DMS153 (cell line): ENCODE measurements around the gene ADARB2.

Experiments used
- DNase-seq: peaks from one replicate; lab custom pipeline; 2025; lab: John Stamatoyannopoulos, UW

Gene ADARB2

DNA sequence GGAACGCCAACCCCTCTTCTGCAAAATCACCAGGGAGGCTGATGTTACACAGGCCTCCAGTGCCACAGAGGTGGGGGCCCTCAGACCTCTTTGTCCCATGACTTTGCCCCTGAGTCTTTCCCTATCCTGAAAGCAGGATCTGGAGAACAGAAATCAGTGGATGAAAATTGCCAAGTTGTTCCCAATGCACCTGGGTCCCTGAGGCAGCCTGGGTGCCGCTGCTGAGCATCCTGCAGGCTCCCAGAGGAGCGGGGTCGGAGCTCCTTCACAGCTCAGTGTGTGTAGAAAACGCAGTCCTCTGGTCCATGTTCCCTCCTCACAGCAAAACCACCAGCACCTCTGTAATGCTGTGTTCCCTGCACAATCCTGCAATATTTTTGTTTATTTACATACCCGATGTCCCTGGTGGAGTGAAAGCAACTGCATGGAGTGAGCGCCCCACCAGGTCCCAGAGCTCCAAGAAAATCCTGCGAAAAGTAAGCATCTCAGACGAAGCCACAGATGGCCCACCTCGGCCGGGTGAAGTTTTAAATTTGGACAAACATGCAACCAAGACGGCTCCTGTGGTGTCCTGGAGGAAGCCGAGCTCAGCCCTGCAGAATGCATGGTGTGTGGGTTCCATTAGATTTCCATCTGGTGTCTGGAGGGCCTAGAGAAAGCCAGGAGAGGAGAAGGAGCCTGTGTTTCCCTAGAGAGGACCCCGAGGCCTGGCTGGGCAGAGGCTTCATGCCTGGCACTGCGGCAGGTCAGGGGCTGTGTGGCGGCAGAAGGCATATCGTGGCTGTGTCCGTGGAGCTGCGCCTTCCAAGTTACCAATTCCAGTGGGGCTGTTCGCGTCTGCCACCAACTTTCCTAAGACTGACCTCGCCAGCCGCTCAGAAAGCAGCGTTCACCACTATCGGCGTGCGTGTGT, 445.9 kb downstream of the ADARB2 start:
- DNase-seq = no peak

DNA sequence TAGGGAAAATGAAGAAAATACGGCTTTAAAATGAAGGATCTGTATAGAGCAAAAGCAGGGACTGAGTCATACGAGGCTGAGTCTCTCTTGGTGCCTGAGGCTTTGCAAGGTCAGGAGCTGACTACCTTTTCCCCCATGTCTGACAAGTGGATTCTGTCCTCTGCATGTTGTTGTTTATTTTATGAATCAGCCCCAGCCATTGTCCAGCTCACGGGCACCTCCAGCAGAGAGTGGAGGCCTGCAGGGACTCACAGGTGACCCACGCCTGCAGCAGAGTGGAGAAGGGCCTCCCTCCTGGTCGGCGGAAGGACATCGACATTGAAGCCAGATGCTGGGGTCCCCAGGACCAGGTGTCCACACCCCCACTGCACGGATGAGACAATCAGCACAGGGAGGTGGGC, 447.3 kb downstream of the ADARB2 start:
- no peak for DNase-seq

DNA sequence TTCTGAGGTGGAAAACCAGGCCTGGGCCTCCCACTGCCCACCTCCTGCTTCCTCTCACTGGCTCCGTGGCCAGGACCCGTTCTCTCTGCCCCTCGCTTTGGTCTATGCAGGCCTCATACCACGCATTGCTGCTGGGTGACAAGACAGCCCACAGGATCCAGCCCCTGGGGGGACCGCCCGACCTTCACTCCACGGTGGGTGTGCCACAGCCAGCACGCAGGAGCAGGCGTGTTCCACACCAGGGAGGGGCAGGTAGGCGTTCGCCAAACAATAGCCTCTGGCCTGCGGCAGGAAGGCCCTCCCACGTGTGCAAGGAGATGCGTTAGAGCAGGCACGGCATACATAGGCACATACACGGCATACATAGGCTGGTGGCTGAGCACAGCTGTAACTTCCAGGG, 447.7 kb downstream of the ADARB2 start:
- DNase-seq = no peak

DNA sequence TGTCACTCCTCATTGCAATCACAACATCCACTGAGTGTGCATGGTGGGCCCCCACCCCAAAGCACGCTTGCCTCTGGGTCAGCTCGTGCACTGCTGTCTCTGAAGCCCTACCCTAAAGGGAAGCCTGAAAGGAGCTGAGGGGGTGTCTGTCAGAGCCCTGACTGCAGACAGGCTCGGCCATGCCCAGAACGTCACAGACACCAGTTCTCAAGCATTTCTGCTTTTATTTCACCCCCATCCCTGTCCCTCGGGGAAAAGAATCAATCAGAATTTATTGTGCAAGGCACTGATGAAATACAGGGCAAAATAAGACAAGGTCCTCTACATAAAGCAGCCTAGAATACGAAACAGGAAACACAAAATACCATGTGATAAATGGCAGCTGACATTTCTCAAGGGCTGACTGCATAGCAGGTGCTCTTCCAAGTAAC, 449.3 kb downstream of the ADARB2 start:
- no peak for DNase-seq

DNA sequence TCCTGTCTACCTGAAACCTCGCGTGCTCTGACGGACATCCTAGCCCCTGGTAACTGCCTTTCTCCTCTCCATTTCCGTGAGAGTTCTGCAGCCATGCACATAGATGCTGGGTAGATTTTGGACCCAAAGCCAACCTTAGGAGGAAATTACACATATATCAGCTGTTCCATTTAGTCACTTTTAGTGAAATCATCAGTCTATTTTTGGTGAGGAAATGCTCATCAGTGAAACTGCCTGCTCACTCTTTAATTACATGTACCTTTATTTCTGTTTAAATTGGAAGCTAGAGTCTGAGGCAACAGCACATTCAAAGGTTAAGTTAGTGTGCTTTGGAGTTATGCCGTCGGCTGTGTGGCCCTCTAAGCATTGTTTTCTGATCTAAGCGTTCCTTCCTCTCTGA, 449.8 kb downstream of the ADARB2 start:
- no peak for DNase-seq

DNA sequence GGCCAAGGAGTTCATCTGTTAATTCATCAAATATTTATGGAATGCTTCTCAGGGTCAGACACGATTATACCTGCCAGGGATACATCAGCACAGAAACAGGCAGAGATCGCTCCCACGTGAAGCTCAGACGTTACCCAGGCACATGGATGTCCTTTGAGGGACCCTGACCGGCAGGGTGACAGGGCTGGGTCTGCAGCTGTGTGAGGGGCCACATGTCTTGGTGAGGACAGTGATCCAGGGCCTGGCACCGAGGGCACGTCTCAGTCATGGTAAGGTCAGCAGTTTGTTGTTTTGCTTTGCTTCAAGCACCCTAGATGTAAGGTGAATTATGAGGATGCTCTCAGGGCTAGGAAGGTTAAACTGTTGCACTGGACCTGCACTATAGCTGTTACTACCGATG, 453.2 kb downstream of the ADARB2 start:
- no peak for DNase-seq

DNA sequence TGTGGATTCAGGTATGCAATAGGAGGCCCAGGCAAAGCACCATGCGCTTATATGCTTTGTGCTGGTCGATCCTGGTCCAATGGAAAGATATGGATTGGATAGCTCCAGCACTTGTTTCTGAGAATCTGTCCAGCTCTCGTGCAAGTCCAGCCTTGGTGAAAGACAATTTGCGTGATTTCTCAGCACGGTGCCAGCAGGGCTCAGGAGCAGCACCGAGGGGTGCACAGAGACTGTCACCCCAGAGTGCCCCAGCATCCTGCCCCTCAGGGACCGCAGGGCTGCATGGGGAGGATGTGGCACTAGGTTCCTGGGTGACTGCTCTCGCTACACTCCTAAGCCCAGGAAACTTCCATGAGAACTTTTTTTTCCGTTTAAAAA, 455.9 kb downstream of the ADARB2 start:
- DNase-seq = no peak

DNA sequence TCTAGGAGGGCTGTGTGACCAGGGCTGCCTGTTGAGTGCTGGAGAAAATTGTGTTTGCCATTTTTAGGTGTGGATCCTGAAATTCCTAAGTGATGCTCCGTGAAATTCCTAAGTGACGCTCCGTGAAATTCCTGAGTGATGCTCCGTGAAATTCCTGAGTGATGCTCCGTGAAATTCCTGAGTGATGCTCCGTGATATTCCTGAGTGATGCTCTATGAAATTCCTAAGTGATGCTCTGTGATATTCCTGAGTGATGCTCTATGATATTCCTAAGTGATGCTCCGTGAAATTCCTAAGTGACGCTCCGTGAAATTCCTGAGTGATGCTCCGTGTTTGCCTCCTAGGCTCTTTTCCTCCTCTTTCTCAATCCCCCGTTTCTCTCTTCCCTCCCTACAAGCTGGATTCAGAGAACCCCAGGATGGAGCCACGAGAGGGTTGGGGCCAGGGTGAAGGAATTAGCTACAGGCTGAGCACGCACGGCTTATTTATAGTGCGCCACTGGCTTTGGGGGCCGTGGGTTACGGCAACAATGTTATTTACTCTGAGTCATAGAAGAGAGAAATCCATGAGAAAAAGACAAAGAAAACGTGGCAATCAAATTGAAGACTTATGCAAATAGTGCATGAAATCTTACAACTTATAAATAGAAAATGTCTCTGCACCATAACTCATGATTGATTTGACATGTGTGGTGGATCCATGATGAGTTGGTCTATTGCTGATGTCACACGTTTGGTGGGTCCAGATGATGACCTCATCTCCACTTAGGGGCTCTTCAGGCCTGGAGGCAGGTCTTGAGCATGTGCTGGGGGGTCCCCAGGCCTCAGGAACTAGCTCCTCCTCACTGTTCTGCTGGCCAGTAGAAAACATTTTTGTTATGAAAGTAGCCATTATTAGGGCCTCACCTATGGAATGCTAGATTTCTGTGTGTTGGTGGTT, 456.6 kb downstream of the ADARB2 start:
- DNase-seq = no peak

DNA sequence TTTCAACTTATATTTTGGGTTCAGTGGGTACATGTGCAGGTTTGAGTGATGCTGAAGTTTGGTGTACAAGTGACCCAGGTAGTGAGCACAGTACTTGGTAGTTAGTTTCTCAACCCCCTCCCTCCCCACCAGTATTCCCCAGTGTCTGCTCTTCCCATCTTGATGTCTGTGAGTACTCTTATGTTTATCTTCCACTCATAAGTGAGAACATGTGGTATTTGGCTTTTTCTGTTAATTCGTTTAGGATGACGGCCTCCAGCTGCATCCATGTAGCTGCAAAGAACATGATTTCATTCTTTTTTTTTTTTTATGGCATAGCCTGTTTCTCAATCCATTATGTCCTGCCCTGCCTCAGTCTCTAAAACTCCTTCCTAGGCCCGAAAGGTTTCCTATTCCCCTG, 459.0 kb downstream of the ADARB2 start:
- DNase-seq = no peak

DNA sequence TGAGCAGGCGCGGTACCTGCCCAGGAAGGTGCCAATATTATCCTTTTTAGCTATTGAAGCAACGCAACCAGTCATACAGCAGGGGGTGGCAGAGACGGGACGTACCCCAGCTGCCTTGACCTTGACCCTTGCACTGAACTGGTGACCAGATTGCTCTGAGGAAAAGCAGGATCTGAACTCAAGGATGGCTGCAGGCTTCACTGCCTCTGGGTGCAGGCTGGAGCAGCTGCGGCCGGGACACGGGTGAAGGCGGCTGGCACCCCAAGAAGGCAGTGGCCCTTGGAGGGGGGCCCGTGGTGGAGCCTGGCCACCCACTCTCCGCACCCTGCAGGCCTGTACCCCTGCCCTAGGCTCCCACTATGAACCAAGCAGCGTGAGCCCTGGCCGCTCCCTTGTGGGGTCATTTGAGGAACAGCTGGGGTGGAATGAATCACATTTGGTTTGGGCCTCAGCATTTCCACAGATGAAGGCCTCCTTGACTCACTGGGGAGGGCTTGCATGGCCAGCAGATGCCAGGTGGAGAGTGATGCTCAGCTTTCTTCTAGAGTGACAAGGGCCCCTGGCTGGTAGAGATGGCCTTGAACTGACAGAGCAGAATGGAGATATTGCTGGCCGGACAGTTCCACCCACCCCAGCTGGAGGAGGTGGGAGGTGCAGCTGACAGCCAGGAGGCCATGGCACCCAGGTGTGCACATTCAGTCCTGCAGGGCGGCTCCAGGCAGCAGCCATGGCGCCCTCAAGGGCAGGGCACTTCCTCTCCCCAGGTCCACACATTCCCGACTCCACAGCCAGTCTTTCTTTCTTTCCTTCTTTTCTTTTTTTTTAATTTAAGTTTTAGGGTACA, 462.4 kb downstream of the ADARB2 start:
- DNase-seq = no peak

DNA sequence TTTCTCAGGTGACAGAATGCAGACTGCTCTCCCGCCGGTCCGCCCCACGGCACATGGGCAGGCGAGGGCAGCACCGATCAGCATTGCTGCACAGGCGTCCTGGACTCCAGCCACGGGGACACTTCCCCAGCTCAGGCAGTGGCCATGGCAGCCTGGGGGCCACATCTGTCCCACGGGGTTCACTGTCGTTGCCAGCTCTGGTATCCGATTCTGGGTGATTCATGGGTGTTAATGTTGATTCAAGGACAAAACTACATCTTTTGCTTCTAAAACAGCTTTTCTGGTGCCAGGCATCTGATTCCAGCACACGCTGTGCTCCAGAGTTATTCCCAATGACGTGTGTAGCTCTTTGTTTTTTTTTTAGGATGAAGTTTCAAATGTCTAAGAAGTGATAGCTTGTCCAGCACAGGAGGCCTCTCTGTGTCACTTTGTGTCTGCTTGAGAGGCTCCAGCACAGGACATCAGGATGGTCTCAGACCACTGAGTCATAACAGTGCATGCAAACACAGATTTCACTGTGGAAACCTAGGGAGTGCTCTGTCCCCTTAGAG, 463.1 kb downstream of the ADARB2 start:
- no peak for DNase-seq

DNA sequence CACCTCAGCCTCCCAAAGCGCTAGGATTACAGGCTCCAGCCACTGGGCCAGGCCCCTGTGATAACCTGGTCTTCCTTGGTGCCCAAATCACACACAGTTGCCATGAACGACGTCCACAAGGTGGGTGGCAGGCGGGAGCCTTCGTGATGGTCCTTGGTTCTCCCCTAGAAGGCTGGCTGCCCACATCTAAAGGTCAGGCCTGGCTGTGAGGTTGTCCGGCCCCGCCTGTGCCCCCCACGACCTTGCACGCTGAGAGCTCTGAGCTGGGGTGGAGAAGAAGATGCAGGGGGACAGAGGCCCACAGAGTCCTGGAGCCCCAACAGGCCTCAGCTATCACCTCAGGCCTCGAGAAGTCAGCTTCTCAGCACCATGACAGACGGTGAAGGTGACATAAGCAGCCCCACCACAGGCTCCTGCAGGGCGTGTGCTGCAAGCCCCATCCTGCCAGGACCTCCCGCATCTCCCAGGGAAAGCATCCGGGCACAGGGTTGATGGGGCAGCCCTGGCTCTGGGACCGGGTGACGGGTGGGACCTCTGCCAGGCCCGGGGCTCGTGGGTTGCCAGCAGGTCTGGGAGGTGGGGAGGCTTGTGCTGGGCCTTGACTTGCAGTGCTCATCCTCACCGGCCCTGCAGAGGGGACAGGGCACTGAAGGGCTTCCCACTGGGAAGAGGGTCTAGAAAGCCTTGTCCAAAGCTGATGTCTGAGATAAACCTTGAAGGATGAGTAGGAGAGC, 463.8 kb downstream of the ADARB2 start:
- no peak for DNase-seq

DNA sequence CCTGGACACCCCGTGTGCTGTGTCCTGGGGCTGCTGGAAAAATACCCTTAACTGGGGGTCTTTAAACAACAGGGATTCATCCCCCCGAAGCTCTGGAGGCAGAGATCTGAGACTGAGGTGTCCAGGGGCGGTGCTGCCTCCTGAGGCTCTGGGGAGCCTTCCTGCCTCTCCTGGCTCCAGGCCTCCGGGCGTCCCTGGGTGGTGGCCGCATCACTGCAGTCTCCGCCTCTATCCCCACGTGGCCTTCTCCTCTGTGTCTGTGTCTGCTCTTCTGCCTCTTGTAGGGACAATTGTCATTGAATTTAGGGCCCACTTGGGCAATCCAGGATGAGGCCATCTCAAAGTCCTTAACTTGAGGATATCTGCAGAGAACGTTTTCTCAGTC, 464.6 kb downstream of the ADARB2 start:
- no peak for DNase-seq

DNA sequence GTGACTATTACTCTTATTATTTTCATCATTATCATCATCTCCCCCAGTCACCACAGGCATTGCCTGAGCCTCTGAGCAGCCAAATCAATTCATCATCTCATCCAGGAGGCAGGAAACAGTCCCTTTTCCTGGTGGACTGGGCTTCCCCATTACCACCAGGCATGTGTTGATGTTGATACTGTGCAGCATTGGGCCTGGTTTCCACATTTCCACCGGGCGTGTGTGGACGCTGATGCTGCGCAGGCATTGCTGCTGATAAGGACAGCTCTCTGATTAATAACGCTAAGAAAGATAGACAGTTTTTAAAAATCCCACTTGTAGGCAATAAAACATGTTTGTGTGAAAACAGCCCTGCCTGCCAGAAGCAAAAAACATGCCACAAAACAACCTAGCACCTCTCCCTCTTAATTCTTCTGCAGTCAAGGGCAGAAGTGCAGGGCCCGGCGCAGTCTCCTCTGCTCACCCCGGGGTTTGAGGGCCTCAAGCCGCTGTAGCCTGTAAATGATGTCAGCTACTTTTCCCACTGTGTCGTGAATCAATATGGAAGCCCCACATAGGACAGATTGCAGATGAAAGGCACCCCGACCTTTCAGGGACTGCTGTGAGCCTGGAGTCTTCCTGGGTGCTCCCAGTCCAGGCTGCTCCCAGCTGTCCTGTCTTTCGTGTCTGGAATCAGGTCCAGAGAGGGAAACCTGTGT, 465.1 kb downstream of the ADARB2 start:
- DNase-seq = no peak

DNA sequence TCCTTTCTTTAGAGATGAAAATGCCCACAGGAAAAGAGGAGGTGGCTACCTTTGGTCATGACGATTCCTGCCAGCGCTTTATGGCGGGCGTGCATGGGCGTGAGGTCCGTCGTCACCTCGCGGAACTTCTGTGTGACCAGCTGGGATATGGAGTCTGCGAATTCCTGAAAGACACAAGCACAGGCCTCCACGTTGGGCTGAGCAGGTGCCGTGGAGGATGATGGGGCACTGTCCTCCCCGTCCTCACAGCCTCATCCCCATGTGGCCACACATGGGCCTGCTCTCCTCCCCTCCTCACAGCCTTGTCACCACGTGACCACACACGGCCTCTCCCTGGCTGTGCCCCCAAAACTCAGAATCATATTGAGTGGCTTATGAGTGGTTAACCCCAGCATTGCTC, 466.4 kb downstream of the ADARB2 start:
- DNase-seq = no peak

DNA sequence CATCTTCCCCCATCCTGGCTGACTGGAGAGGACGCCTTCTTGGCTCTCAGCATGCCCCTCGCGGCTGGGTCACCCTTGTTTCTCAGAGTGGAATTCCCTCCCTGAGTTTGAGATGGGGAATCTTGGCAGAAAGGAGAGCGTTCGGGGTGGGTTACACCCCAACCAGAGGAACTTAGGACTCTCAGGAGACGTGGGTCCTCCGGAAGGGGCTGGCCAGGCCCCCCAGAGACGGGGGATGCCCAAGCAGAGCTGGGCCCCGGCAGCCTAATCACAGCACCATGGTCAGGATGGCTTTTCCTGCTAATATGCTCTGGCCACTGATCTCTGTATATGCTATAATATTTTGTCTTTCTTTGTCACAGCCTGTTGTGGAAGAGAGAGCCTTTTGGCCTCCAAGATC, 466.8 kb downstream of the ADARB2 start:
- no peak for DNase-seq

DNA sequence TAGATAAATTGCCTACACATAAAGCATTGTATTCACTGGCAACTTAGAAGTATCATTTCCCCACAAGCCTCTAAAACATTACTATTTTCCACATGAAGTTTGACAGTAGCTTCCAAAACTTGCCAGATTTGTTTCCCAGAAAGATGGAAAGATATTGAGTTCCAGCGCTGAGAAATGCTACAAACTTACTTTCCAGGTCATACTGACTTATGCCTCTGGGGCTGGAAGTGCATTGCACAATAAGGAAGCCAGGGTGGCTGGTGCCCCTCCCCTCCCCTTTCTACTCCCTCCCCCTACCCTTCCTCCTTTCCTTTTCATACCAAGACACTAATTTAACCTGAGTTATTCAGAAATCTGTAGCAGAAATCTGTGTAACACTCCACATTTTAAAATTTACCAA, 468.5 kb downstream of the ADARB2 start:
- DNase-seq = no peak

DNA sequence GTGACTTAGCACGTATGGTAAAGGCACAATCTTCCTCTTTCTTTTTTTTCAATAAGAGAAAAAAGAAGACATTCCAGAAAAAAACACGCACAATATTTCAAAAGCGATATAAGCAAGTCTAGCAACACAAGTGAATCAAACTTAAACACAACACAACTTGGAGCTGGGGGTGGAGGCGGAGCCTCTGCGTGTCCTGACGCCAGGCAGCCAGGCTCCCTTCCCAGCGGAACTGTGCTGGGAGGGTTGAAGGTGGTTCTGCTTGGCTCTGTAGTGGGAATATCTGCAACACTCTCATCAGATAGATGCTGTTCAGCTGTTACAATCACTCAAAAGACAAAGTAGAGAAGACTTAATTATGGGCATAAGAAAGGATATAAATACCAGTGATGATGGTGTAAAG, 469.8 kb downstream of the ADARB2 start:
- no peak for DNase-seq

DNA sequence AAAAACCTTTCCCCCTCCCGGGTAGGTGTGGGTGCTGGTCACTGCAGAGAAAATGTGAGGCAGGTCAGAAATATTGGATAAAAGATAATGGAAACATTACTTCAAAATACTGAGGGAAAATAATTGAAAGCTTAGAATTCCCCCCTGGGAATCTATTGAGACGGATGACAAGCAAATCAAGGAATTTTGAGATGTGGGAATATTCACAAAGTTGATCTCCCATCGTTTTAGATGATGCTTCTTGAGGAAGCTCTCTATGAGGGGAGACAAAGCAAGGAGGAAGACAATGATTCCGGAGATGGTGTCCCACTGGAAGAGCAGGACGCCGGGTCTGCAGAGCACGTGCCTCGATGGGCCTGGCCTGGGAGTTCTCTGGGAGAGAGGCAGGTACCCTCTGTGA, 470.2 kb downstream of the ADARB2 start:
- no peak for DNase-seq

DNA sequence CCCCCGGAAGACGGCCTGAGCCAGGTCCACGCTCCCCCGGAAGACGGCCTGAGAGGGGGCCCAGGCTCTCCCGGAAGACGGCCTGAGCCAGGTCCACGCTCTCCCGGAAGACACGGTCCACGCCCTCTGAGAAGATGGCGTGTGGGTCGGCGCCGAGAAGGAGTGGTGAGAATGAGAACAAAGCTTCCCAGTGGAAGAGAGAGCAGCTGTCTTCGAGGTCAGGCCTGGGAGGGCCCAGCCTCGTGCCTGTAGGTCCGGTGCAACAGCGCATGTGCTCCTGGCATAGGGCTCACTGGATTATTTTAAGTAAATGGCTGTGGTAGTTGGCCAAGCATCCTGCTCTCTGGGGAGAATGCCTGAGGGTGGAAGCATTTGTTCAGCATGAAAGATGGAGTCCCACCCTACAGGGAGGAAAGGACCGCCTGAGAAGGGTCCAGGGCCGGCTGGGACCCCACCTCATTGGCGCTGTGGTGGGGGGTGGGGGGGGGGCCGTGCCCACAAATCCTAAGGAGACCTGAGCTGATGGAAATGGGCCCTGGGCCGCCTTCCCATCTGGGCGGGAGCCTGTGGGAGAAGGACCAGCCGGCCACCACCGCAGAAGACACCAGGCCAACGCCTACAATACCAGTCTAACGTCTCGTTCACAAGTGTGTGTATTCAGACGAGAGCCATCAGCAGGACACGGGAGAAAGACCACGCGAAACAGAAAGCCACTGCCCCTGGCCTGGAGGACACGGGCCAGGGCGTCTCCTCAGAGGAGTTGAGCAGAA, 471.1 kb downstream of the ADARB2 start:
- DNase-seq = no peak
